OCI-LY7 (cell line): ENCODE data around the gene AIRE. TPM values are rescaled to one million over a fixed set of nuclear protein-coding genes. Genes with fewer than 3 reads are reported as not detected.

Experiments used
- BruUV-seq: library from RNA; stranded (reverse); fragments of 400-500 nt; replicated peaks from 2 replicates; lab custom pipeline; 2021; lab: Mats Ljungman, UMichigan
- CTCF ChIA-PET: fragments of 300-600 bp; sonication (Branson Sonifier 250); formaldehyde crosslinking; loops from one replicate; lab custom pipeline; 2022; ENCODE audit warnings: antibody characterized with exemption; ENCODE audit not compliant: unreplicated experiment; lab: Charles Lee
- POLR2A ChIA-PET: fragments of 300-600 bp; sonication (Branson Sonifier 250); formaldehyde crosslinking; loops from one replicate; lab custom pipeline; 2022; ENCODE audit warnings: antibody characterized with exemption; lab: Charles Lee
- DNase-seq: peaks from one replicate; pipeline ENCODE4 v3.0.0-alpha.2; 2015; ENCODE audit warnings: low spot score
- H2AFZ ChIP-seq: fragments of 200-600 bp; sonication (generic), shearing (Covaris generic); 2 replicates; pipeline ENCODE4 v1.6.1; 2014; ENCODE audit warnings: mild to moderate bottlenecking, antibody characterized with exemption, low read length, moderate library complexity
- H3K27ac ChIP-seq: fragments of 200-600 bp; sonication (generic); 2 replicates; pipeline ENCODE4 v1.5.1; 2014; ENCODE audit warnings: mixed run types, low read depth, mild to moderate bottlenecking, moderate library complexity, low read length, inconsistent platforms; ENCODE audit not compliant: poor library complexity, severe bottlenecking
- H3K36me3 ChIP-seq: fragments of 200-600 bp; sonication (generic); 2 replicates; pipeline ENCODE4 v1.6.1; 2014; ENCODE audit warnings: mild to moderate bottlenecking, antibody characterized with exemption, low read length, moderate library complexity, mixed read lengths; ENCODE audit not compliant: insufficient read depth
- H3K4me1 ChIP-seq: fragments of 200-600 bp; sonication (generic); 2 replicates; pipeline ENCODE4 v1.5.1; 2014; ENCODE audit warnings: mild to moderate bottlenecking, low read length; ENCODE audit not compliant: insufficient read depth, poor library complexity, severe bottlenecking
- H3K4me2 ChIP-seq: fragments of 200-600 bp; sonication (generic); 2 replicates; pipeline ENCODE4 v1.6.1; 2014; ENCODE audit warnings: mild to moderate bottlenecking, low read length
- H3K4me3 ChIP-seq: fragments of 200-600 bp; sonication (generic); 2 replicates; pipeline ENCODE4 v1.5.1; 2014; ENCODE audit warnings: mild to moderate bottlenecking, low read depth, low read length; ENCODE audit not compliant: poor library complexity, severe bottlenecking
- H3K79me2 ChIP-seq: fragments of 200-600 bp; sonication (generic); 2 replicates; pipeline ENCODE4 v1.6.1; 2016; ENCODE audit warnings: low read depth, mild to moderate bottlenecking, low read length, moderate library complexity, mixed read lengths; ENCODE audit not compliant: insufficient read depth
- H3K9me2 ChIP-seq: fragments of 200-600 bp; sonication (generic); 2 replicates; pipeline ENCODE4 v1.6.1; 2016; ENCODE audit warnings: mild to moderate bottlenecking, low read length, mixed read lengths; ENCODE audit not compliant: insufficient read depth
- H3K9me3 ChIP-seq: fragments of 200-600 bp; sonication (generic); 2 replicates; pipeline ENCODE4 v1.6.1; 2014; ENCODE audit warnings: mild to moderate bottlenecking, mixed run types, low read length, mixed read lengths
- H4K20me1 ChIP-seq: fragments of 200-600 bp; sonication (generic); 2 replicates; pipeline ENCODE4 v1.6.1; 2014; ENCODE audit warnings: mild to moderate bottlenecking, antibody characterized with exemption, low read length, moderate library complexity, mixed read lengths; ENCODE audit not compliant: insufficient read depth
- EZH2phosphoT487 ChIP-seq: fragments of 200-600 bp; sonication (generic); IDR thresholded peaks from 2 replicates; pipeline ENCODE4 v1.6.1; 2018; ENCODE audit warnings: low read depth, borderline replicate concordance, mild to moderate bottlenecking, mixed run types, antibody characterized with exemption, low read length, moderate library complexity, mixed read lengths
- intact Hi-C: fragments of 100-400 bp; cut with micrococcal nuclease; formaldehyde crosslinking; loops from one replicate; pipeline ENCODE4 v1.10.0; 2022; ENCODE audit not compliant: unreplicated experiment
- total RNA-seq, 2 experiments: library from RNA; depleted of rRNA in 1 of 2; stranded (reverse); fragments of >200 nt in 1 of 2; shearing (Covaris generic) in 1 of 2; gene quantifications; 2 replicates each; pipeline ENCODE4 v1.2.3, GENCODE V29; 2014 to 2022
- TF ChIP-seq, protein P1 (sequence below): fragments of 200-600 bp; sonication (generic); conservative IDR thresholded peaks from 2 replicates; pipeline ENCODE4 v1.5.1; 2014; ENCODE audit warnings: mild to moderate bottlenecking, antibody characterized with exemption, low read length, moderate library complexity, mixed read lengths

The AIRE gene
- total RNA-seq, 2 experiments from 2014 or later, result not detected

DNA sequence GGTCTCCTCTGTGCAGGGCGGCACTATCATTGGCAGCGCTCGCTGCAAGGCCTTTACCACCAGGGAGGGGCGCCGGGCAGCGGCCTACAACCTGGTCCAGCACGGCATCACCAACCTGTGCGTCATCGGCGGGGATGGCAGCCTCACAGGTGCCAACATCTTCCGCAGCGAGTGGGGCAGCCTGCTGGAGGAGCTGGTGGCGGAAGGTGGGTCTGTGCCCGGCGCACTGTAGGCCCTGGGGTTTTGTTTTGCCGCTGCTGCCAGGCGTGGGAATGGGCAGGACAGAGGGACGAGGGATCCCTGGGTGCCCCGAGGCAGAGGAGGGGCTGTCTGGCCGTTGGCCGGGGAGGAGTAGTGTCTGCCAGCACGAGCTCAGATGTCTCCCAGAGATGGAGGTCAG is 26.4 kb downstream of the AIRE start:
- intact Hi-C loops, result no loop called here
- H3K27ac ChIP-seq, result no peak overlapping the region
- no peaks in the 10 kb centered on the region for H3K9me3 ChIP-seq
- no peak overlapping the region for H3K4me2 ChIP-seq
- H3K36me3 ChIP-seq, result peaks cover 37% of the 10 kb centered on the region; the same call in 1 of the 2 replicates
- H3K4me1 ChIP-seq, result no peaks in the 10 kb centered on the region
- ChIA-PET CTCF (no interaction called here), POLR2A (no interaction called here)
- TF ChIP-seq, protein P1, sequence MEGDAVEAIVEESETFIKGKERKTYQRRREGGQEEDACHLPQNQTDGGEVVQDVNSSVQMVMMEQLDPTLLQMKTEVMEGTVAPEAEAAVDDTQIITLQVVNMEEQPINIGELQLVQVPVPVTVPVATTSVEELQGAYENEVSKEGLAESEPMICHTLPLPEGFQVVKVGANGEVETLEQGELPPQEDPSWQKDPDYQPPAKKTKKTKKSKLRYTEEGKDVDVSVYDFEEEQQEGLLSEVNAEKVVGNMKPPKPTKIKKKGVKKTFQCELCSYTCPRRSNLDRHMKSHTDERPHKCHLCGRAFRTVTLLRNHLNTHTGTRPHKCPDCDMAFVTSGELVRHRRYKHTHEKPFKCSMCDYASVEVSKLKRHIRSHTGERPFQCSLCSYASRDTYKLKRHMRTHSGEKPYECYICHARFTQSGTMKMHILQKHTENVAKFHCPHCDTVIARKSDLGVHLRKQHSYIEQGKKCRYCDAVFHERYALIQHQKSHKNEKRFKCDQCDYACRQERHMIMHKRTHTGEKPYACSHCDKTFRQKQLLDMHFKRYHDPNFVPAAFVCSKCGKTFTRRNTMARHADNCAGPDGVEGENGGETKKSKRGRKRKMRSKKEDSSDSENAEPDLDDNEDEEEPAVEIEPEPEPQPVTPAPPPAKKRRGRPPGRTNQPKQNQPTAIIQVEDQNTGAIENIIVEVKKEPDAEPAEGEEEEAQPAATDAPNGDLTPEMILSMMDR, result no peak
- TF ChIP-seq EZH2phosphoT487, result no peak
- H3K9me2 ChIP-seq, result no peaks in the 10 kb centered on the region
- H3K79me2 ChIP-seq, result no peaks in the 10 kb centered on the region
- DNase-seq, result no peak
- BruUV-seq, result no TSS peak
- no peak overlapping the region for H3K4me3 ChIP-seq
- H2AFZ ChIP-seq, result no peak overlapping the region
- H4K20me1 ChIP-seq, result no peaks in the 10 kb centered on the region

DNA sequence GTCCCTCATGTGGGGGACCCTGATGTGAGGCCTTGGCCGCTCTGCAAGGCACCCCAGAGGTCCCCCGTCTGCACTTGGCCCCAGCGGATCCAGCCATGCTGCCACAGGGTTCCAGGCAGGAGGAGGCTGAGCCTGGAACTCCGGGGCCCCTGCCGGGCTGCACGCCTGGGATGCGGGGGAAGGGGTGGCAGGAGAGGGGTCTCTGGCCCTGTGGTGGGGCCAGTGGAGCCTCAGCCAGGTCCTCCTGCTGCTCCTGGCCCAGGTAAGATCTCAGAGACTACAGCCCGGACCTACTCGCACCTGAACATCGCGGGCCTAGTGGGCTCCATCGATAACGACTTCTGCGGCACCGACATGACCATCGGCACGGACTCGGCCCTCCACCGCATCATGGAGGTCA is 27.0 kb downstream of the AIRE start:
- Histone ChIP-seq H3K27ac (no peak overlapping the region), H3K9me2 (no peaks in the 10 kb centered on the region), H3K4me3 (no peak overlapping the region), H4K20me1 (no peaks in the 10 kb centered on the region), H3K36me3 (peaks cover 34% of the 10 kb centered on the region; the same call in 1 of the 2 replicates), H3K9me3 (no peaks in the 10 kb centered on the region), H3K4me1 (no peaks in the 10 kb centered on the region), H3K4me2 (no peak overlapping the region), H3K79me2 (no peaks in the 10 kb centered on the region), H2AFZ (no peak overlapping the region)
- no peak for DNase-seq
- ChIA-PET POLR2A (no interaction called here), CTCF (no interaction called here)
- no TSS peak for BruUV-seq
- intact Hi-C loops, result no loop called here
- TF ChIP-seq EZH2phosphoT487, result no peak
- TF ChIP-seq, protein P1, result no peak

DNA sequence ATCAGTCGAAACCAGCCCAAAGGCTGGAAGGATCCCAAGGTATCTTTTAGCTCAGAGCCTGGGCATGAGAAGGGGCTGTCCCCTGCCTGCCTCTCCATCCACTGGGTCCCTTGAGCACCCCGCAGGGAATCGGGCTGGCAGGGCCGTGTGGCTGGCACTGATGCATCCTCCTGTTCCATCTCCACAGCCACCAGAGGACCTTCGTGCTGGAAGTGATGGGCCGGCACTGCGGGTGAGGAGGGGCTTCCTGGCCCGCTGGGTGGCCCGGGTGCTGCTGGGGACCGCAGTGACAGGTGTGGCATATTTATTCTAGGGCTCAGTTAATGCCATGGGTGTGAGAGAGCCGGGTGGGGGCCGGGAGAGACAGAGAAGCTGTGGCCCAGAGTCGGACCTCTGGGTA is 27.8 kb downstream of the AIRE start:
- Histone ChIP-seq H3K4me2 (no peak overlapping the region), H3K4me1 (no peaks in the 10 kb centered on the region), H3K9me2 (no peaks in the 10 kb centered on the region), H3K4me3 (no peak overlapping the region), H3K27ac (no peak overlapping the region), H3K36me3 (peaks cover 34% of the 10 kb centered on the region; the same call in 1 of the 2 replicates), H3K9me3 (no peaks in the 10 kb centered on the region), H2AFZ (no peak overlapping the region), H3K79me2 (no peaks in the 10 kb centered on the region), H4K20me1 (no peaks in the 10 kb centered on the region)
- TF ChIP-seq, protein P1, result no peak
- no peak for TF ChIP-seq EZH2phosphoT487
- POLR2A ChIA-PET, result no interaction called here
- BruUV-seq, result no TSS peak
- intact Hi-C loops, result no loop called here
- CTCF ChIA-PET, result no interaction called here
- no peak for DNase-seq
